Activated CD4-positive, alpha-beta T cell treated with anti-CD3 and anti-CD28 coated beads, Interleukin-2, amount 10 ng/mL, durations not matched to agents 24 days and 14 days (primary cell): Measurements from ENCODE around the gene GALNT12. TPM values are rescaled to one million over a fixed set of nuclear protein-coding genes. Genes with fewer than 3 reads are reported as not detected.

Experiments
- DNase-seq: peaks from one replicate; pipeline ENCODE4 v3.0.0; 2022
- H3K27ac Mint-ChIP-seq: one replicate; pipeline ENCODE4 v1.8.0; 2022; ENCODE audit warnings: mild to moderate bottlenecking, mixed read lengths
- H3K27me3 Mint-ChIP-seq: one replicate; pipeline ENCODE4 v1.8.0; 2022; ENCODE audit warnings: mixed read lengths
- H3K36me3 Mint-ChIP-seq: one replicate; pipeline ENCODE4 v1.8.0; 2022; ENCODE audit warnings: low read depth, mild to moderate bottlenecking, mixed read lengths
- H3K4me1 Mint-ChIP-seq: one replicate; pipeline ENCODE4 v1.8.0; 2021; ENCODE audit warnings: mixed read lengths
- H3K4me3 Mint-ChIP-seq: one replicate; pipeline ENCODE4 v1.8.0; 2022; ENCODE audit warnings: mild to moderate bottlenecking, moderate library complexity, mixed read lengths
- H3K9me3 Mint-ChIP-seq: one replicate; pipeline ENCODE4 v1.8.0; 2021; ENCODE audit warnings: mixed read lengths
- intact Hi-C: fragments of 100-400 bp; cut with micrococcal nuclease; formaldehyde crosslinking; loops from one replicate; pipeline ENCODE4 v1.15.1; 2023
- total RNA-seq: library from RNA; stranded (reverse); gene quantifications from 2 replicates; pipeline ENCODE4 v1.2.3, GENCODE V29; 2022

GALNT12 gene
- total RNA-seq, 1 donor from 2014 or later, result 2.8 TPM

GRCh38 chr9:98883276-98883675 is 75.8 kb downstream of the GALNT12 start:
- intact Hi-C loops, result no loop called here
- Mint-ChIP-seq H3K9me3 (no peaks in the 10 kb centered on the region), H3K27ac (no peak overlapping the region), H3K4me3 (no peak overlapping the region), H3K4me1 (no peaks in the 10 kb centered on the region), H3K36me3 (no peaks in the 10 kb centered on the region), H3K27me3 (peaks cover 17% of the 10 kb centered on the region)
- no peak for DNase-seq

GRCh38 chr9:98884849-98885248 is 77.4 kb downstream of the GALNT12 start:
- no peaks in the 10 kb centered on the region for H3K4me1 Mint-ChIP-seq
- H3K27me3 Mint-ChIP-seq, result peaks cover 19% of the 10 kb centered on the region
- no peak for DNase-seq
- H3K27ac Mint-ChIP-seq, result no peak overlapping the region
- H3K4me3 Mint-ChIP-seq, result no peak overlapping the region
- H3K9me3 Mint-ChIP-seq, result no peaks in the 10 kb centered on the region
- intact Hi-C loops, result no loop called here
- H3K36me3 Mint-ChIP-seq, result no peaks in the 10 kb centered on the region

- Mint-ChIP-seq H3K9me3 (no peaks in the 10 kb centered on the region), H3K4me3 (no peak overlapping the region), H3K27ac (no peak overlapping the region), H3K36me3 (no peaks in the 10 kb centered on the region), H3K4me1 (no peaks in the 10 kb centered on the region), H3K27me3 (peaks cover 19% of the 10 kb centered on the region)
- intact Hi-C loops, result no loop called here
- no peak for DNase-seq
These were observed 78.3 kb downstream of the GALNT12 start for GRCh38 chr9:98885575-98886295.

- H3K4me1 Mint-ChIP-seq, result no peaks in the 10 kb centered on the region
- H3K4me3 Mint-ChIP-seq, result no peak overlapping the region
- no peaks in the 10 kb centered on the region for H3K36me3 Mint-ChIP-seq
- H3K27me3 Mint-ChIP-seq, result peaks cover 19% of the 10 kb centered on the region
- intact Hi-C loops, result no loop called here
- H3K27ac Mint-ChIP-seq, result no peak overlapping the region
- H3K9me3 Mint-ChIP-seq, result no peaks in the 10 kb centered on the region
- no peak for DNase-seq
These were observed 79.3 kb downstream of the GALNT12 start for GRCh38 chr9:98886691-98887229.

GRCh38 chr9:98887918-98888510 is 80.5 kb downstream of the GALNT12 start:
- no peak for DNase-seq
- Mint-ChIP-seq H3K4me1 (no peaks in the 10 kb centered on the region), H3K9me3 (no peaks in the 10 kb centered on the region), H3K36me3 (no peaks in the 10 kb centered on the region), H3K27ac (no peak overlapping the region), H3K27me3 (peaks cover 23% of the 10 kb centered on the region), H3K4me3 (no peak overlapping the region)
- intact Hi-C loops, result no loop called here

- intact Hi-C loops, result no loop called here
- no peak overlapping the region for H3K27ac Mint-ChIP-seq
- no peaks in the 10 kb centered on the region for H3K9me3 Mint-ChIP-seq
- H3K27me3 Mint-ChIP-seq, result peaks cover 25% of the 10 kb centered on the region
- no peaks in the 10 kb centered on the region for H3K36me3 Mint-ChIP-seq
- no peak overlapping the region for H3K4me3 Mint-ChIP-seq
- no peaks in the 10 kb centered on the region for H3K4me1 Mint-ChIP-seq
- DNase-seq, result no peak
These were observed 81.4 kb downstream of the GALNT12 start for GRCh38 chr9:98888801-98889421.

GRCh38 chr9:98890256-98890655 is 82.8 kb downstream of the GALNT12 start:
- Mint-ChIP-seq H3K4me3 (no peak overlapping the region), H3K27me3 (peaks cover 22% of the 10 kb centered on the region), H3K36me3 (no peaks in the 10 kb centered on the region), H3K4me1 (no peaks in the 10 kb centered on the region), H3K27ac (no peak overlapping the region), H3K9me3 (no peaks in the 10 kb centered on the region)
- no peak for DNase-seq
- intact Hi-C loops, result no loop called here

GRCh38 chr9:98892288-98892687 is 84.8 kb downstream of the GALNT12 start:
- intact Hi-C loops, result no loop called here
- no peak for DNase-seq
- Mint-ChIP-seq H3K4me1 (no peaks in the 10 kb centered on the region), H3K27me3 (peaks cover 17% of the 10 kb centered on the region), H3K9me3 (peaks cover 2% of the 10 kb centered on the region), H3K36me3 (no peaks in the 10 kb centered on the region), H3K4me3 (no peak overlapping the region), H3K27ac (no peak overlapping the region)

GRCh38 chr9:98892690-98893089 is 85.2 kb downstream of the GALNT12 start:
- DNase-seq, result no peak
- intact Hi-C loops, result no loop called here
- Mint-ChIP-seq H3K4me3 (no peak overlapping the region), H3K4me1 (no peaks in the 10 kb centered on the region), H3K27ac (no peak overlapping the region), H3K36me3 (no peaks in the 10 kb centered on the region), H3K9me3 (peaks cover 3% of the 10 kb centered on the region), H3K27me3 (peaks cover 18% of the 10 kb centered on the region)

- intact Hi-C loops, result no loop called here
- no peak overlapping the region for H3K27ac Mint-ChIP-seq
- no peaks in the 10 kb centered on the region for H3K36me3 Mint-ChIP-seq
- no peaks in the 10 kb centered on the region for H3K4me1 Mint-ChIP-seq
- DNase-seq, result no peak
- H3K9me3 Mint-ChIP-seq, result peaks cover 3% of the 10 kb centered on the region
- no peak overlapping the region for H3K4me3 Mint-ChIP-seq
- peaks cover 18% of the 10 kb centered on the region for H3K27me3 Mint-ChIP-seq
These were observed 86.7 kb downstream of the GALNT12 start for GRCh38 chr9:98894171-98894570.

GRCh38 chr9:98894761-98895160 is 87.3 kb downstream of the GALNT12 start:
- Mint-ChIP-seq H3K4me3 (no peak overlapping the region), H3K27ac (no peak overlapping the region), H3K36me3 (no peaks in the 10 kb centered on the region), H3K27me3 (peaks cover 21% of the 10 kb centered on the region), H3K9me3 (peaks cover 3% of the 10 kb centered on the region), H3K4me1 (peaks cover 2% of the 10 kb centered on the region)
- intact Hi-C loops, result no loop called here
- DNase-seq, result no peak

GRCh38 chr9:98896632-98897031 is 89.2 kb downstream of the GALNT12 start:
- H3K27me3 Mint-ChIP-seq, result peaks cover 21% of the 10 kb centered on the region
- intact Hi-C loops, result no loop called here
- H3K4me1 Mint-ChIP-seq, result peaks cover 2% of the 10 kb centered on the region
- no peak overlapping the region for H3K27ac Mint-ChIP-seq
- no peak overlapping the region for H3K4me3 Mint-ChIP-seq
- H3K9me3 Mint-ChIP-seq, result peaks cover 3% of the 10 kb centered on the region
- no peak for DNase-seq
- H3K36me3 Mint-ChIP-seq, result no peaks in the 10 kb centered on the region

GRCh38 chr9:98897745-98898144 is 90.3 kb downstream of the GALNT12 start:
- Mint-ChIP-seq H3K27ac (no peak overlapping the region), H3K4me3 (no peak overlapping the region), H3K9me3 (peaks cover 3% of the 10 kb centered on the region), H3K27me3 (peaks cover 19% of the 10 kb centered on the region), H3K36me3 (no peaks in the 10 kb centered on the region), H3K4me1 (peaks cover 2% of the 10 kb centered on the region)
- DNase-seq, result no peak
- intact Hi-C loops, result no loop called here

- H3K4me1 Mint-ChIP-seq, result peaks cover 2% of the 10 kb centered on the region
- peaks cover 3% of the 10 kb centered on the region for H3K9me3 Mint-ChIP-seq
- no peak for DNase-seq
- H3K27ac Mint-ChIP-seq, result no peak overlapping the region
- intact Hi-C loops, result no loop called here
- H3K36me3 Mint-ChIP-seq, result no peaks in the 10 kb centered on the region
- H3K4me3 Mint-ChIP-seq, result no peak overlapping the region
- peaks cover 14% of the 10 kb centered on the region for H3K27me3 Mint-ChIP-seq
These were observed 92.1 kb downstream of the GALNT12 start for GRCh38 chr9:98899408-98900056.
